H1 (cell line): ENCODE data around the gene LIN54. TPM values are rescaled to one million over a fixed set of nuclear protein-coding genes. Genes with fewer than 3 reads are reported as not detected.

Experiments
- EP300 ChIP-seq, 2 experiments: IDR thresholded peaks; 1 replicate in 1 of 2; 2 replicates in 1 of 2; pipeline ENCODE4 v1.6.1; 2011 to 2012; ENCODE audit warnings: low read depth in 2 of 2, low read length in 2 of 2, mild to moderate bottlenecking in 2 of 2, borderline replicate concordance in 1 of 2, inconsistent platforms in 1 of 2, moderate library complexity in 1 of 2
- polyA plus RNA-seq, 7 experiments: library from polyadenylated mRNA; depleted of rRNA in 3 of 7; stranded (reverse) in 5 of 7; unstranded in 2 of 7; fragments of >200 nt in 5 of 7; fragments of 200-250 nt in 2 of 7; gene quantifications; 1 replicate in 5 of 7; 2 replicates in 1 of 7; 4 replicates in 1 of 7; pipeline versions ENCODE4 v1.2.1 to v1.2.3, GENCODE V29; 2011 to 2013; ENCODE audit warnings: missing spikeins in 2 of 7, mixed read lengths in 2 of 7
- total RNA-seq: library from RNA; stranded (reverse); fragmentation: NEBNext Ultra II Directional; extraction: Animal tissue kit (Norgen Biotek cat#: 25700); gene quantifications from 2 replicates; pipeline ENCODE4 v1.2.1, GENCODE V29; 2021
- TF ChIP-seq, protein P1 (sequence below): IDR thresholded peaks from 2 replicates; pipeline ENCODE4 v1.6.1; 2012; ENCODE audit warnings: inconsistent platforms

The LIN54 gene
- total and polyA plus RNA-seq, 2 of the 8 experiments (the other 6 are each of a cell fraction or from before 2014, with no cell fraction given), result 5.7 to 11.1 TPM

DNA sequence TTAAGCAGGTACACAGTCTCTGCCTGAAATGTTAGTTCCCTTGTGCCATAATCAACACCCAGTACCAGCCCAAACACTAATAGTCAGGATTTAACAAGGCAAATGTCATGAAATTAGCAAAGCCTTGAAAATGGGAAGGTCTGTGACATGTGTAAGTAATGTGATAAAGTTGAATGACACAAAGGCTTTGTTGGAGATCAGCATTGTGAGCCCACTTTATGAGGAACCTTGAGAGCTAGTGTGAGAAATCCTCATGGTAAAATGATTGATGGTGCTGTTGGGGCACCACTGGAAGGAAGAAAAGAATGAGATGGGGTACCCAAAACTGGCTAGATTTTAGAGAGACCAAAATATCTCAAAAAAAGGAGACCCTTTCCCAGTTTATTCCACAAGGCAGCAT is 3.3 kb upstream of the LIN54 start (continued):
- TF ChIP-seq, protein P1, sequence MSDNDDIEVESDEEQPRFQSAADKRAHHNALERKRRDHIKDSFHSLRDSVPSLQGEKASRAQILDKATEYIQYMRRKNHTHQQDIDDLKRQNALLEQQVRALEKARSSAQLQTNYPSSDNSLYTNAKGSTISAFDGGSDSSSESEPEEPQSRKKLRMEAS, result no peak
- no peak for TF ChIP-seq EP300 (IDR thresholded peaks at IDR 0.05; ENCODE audit: borderline replicate concordance in 1 of 2, low read depth in 2 of 2, low read length in 2 of 2)
